ENCODE data around the gene OTUB2.

Gene OTUB2

GRCh38 chr14:94050231-94050880 is 24.2 kb downstream of the OTUB2 start:
- peak overlapping the region; percentile 12; the same call in 1 of the 2 replicates for H3K27ac ChIP-seq
- ChIA-PET POLR2A (ENCODE audit: low non-redundant PET) (no interaction called here), CTCF (interaction anchor here (0.6 to 2.1 kb wide), 3 partner anchors 15 to 100 kb away, joined by 4 to 8 read pairs (median 4); no protein-coding TSS in a partner anchor)
- no peak for DNase-seq (ENCODE audit: low spot score)
- TF ChIP-seq CTCF (conservative IDR thresholded peaks at IDR 0.05; ENCODE audit: low read depth), result no peak

- DNase-seq (ENCODE audit: low spot score), result no peak
- ChIA-PET POLR2A (ENCODE audit: low non-redundant PET) (no interaction called here), CTCF (interaction anchor here (0.6 to 1.3 kb wide), 2 partner anchors 15 to 100 kb away, joined by 4 read pairs; no protein-coding TSS in a partner anchor)
- no peak overlapping the region for H3K27ac ChIP-seq
- 0 out of 2 replicates have a peak, but pooled peaks have one; percentile 7 for TF ChIP-seq CTCF (conservative IDR thresholded peaks at IDR 0.05; ENCODE audit: low read depth)
These were observed 25.0 kb downstream of the OTUB2 start for GRCh38 chr14:94051115-94051514.

DNA sequence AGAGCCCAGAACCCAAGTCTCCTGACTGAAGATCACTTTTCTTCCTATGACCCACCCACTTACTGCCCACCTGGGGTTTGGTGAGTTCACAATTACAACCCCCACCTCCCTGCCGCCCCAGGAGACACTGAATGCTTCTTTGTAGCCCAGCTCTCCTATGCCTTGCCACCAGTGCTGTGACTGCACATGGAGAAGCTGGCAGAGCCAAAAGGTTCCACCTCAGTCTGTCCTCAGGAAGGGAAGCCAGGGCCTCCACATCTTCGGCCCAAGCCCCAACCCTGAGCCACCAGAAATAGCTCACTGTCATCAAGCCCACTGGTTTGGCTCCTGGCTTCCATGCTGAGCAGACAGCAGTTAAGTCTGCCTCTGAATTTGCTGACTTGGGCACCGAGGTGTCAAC is 25.6 kb downstream of the OTUB2 start:
- H3K27ac ChIP-seq, result 0 out of 2 replicates have a peak overlapping the region, but pooled peaks have one; percentile 11
- DNase-seq (ENCODE audit: low spot score), result no peak
- POLR2A ChIA-PET (ENCODE audit: low non-redundant PET), result no interaction called here
- no peak for TF ChIP-seq CTCF (conservative IDR thresholded peaks at IDR 0.05; ENCODE audit: low read depth)
- CTCF ChIA-PET, result interaction anchor here (0.5 to 1.3 kb wide), 2 partner anchors 16 to 31 kb away, joined by 3 to 4 read pairs; no protein-coding TSS in a partner anchor

DNA sequence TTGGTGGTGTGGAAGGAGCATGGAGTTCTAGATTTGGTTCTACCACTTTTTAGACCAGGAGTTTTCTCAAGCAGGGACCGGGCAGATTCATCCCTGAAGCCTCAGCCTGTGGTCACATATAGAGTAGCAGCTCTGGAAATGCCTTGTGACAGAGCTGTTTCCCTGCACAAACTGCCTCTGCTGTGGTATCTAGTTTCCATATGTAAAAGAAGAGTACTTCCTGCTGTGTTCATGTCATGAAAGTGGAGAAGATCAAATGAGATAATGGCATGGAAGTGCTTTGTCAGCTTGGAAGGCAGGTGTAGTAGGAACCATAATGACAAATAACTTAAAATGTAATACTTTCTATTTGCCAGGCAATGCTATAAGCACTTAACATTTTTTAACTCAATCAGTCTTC is 26.1 kb downstream of the OTUB2 start:
- ChIA-PET CTCF (interaction anchor here (0.5 kb wide), 1 partner anchor 31 kb away, joined by 3 read pairs; no protein-coding TSS in a partner anchor), POLR2A (ENCODE audit: low non-redundant PET) (no interaction called here)
- 0 out of 2 replicates have a peak overlapping the region, but pooled peaks have one; percentile 11 for H3K27ac ChIP-seq
- DNase-seq (ENCODE audit: low spot score), result no peak
- no peak for TF ChIP-seq CTCF (conservative IDR thresholded peaks at IDR 0.05; ENCODE audit: low read depth)

DNA sequence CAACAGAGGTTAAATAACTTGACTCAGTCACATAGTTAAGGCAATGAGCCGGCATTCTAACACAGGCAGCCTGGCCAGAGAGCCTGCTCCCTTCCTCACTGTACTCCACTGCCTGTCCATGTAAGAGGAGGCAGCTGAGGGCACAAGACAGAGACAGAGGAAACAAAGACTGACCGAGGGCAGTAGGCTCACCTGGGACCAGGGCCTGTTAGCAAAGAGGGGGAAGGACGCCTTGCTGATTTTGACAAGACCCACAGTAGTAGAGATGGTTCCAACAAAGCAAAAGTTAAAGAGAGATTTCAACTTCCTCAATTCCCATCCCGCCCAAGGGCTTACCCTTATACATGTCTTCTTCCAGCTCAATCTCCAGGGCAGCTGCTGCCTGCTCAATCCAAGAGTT is 26.5 kb downstream of the OTUB2 start:
- ChIA-PET POLR2A (ENCODE audit: low non-redundant PET) (no interaction called here), CTCF (interaction anchor here (0.5 to 0.7 kb wide), 2 partner anchors 32 to 114 kb away, joined by 3 to 5 read pairs; no protein-coding TSS in a partner anchor)
- no peak for TF ChIP-seq CTCF (conservative IDR thresholded peaks at IDR 0.05; ENCODE audit: low read depth)
- no peak for DNase-seq (ENCODE audit: low spot score)
- no peak overlapping the region for H3K27ac ChIP-seq

GRCh38 chr14:94054401-94054800 is 28.3 kb downstream of the OTUB2 start:
- no peak for TF ChIP-seq CTCF (conservative IDR thresholded peaks at IDR 0.05; ENCODE audit: low read depth)
- DNase-seq (ENCODE audit: low spot score), result no peak
- H3K27ac ChIP-seq, result no peak overlapping the region
- CTCF ChIA-PET, result interaction anchor here (1.0 kb wide), 1 partner anchor 11 kb away, joined by 3 read pairs; no protein-coding TSS in a partner anchor
- POLR2A ChIA-PET (ENCODE audit: low non-redundant PET), result no interaction called here

All from RWPE1 (cell line).